ENCODE data around the gene CSF1.

GRCh38 chr1:109878531-109879104 is 32.0 kb upstream of the CSF1 start:
- TF ChIP-seq SUZ12 (IDR thresholded peaks at IDR 0.05; ENCODE audit: extremely low read depth, insufficient read depth, insufficient read length) (no peak), ZNF274 (IDR thresholded peaks at IDR 0.05; ENCODE audit: low read depth, low read length) (no peak), YY1 (IDR thresholded peaks at IDR 0.05; ENCODE audit: insufficient read depth, insufficient read length) (no peak)
